Nucleus accumbens (tissue), 56 donors: ENCODE data around the gene DNASE1L3.
A peak's percentile ranks its signal among the peaks of the same experiment; 100 is the strongest.
"Not testable (repeated sequence)": the region's sequence is repeated elsewhere in the genome, so short reads cannot be mapped to it uniquely, and the experiment has no call there.

Experiments used
- DNase-seq, 56 donors: peaks; one replicate each; lab custom pipeline; 2025; lab: John Stamatoyannopoulos, UW

DNASE1L3 gene

GRCh38 chr3:58202917-58203360 is 7.8 kb downstream of the DNASE1L3 start:
- DNase-seq: no peak

DNA sequence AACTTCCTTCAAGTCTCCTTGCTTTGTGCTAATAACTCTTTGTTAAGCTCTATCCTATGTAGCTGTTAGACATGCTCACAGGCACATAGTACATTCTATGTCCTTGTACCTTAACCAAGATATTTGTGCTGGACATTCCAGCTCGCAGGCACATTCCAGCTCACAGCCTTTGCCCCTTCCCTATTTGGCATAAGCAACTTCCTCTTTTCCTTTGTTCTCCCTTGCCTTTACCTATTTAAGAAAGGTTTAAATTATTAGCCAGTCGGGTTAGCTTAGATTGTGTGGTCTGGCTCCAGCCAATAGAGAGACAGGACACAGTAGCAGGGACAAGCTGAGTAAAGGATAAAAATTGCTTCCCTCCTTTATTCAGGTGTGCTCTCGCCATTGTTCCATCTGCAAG is 9.3 kb downstream of the DNASE1L3 start:
- not testable (repeated sequence) for DNase-seq

DNA sequence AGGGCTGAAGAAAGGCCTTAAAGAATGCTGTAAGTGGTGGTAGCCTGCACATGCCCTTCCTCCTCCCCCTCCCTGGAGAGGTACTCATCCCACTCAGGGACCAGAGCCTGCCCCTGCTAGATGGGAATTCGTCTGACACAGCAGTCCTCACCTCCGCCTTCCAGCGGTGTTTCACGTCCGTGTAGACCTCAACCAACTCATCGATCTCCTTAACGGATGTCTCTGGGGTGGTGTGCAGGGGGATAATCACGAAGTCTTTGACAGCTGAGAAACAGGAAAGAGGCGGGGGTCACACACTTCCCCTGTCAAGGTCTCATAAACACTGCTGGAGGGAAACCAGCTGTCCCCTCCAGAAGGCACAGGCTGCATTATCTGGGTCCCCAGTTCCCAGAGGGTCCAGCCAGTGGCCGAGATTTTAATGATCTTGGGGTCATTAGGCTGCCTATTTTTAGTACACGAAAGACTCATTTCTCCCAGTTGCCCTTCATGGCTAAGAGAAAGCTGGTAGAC is 9.9 kb downstream of the DNASE1L3 start:
- DNase-seq: no peak

- no peak for DNase-seq
These were observed 10.6 kb downstream of the DNASE1L3 start for GRCh38 chr3:58200121-58200709.

- no peak for DNase-seq
These were observed 12.0 kb downstream of the DNASE1L3 start for GRCh38 chr3:58198804-58199203.

DNA sequence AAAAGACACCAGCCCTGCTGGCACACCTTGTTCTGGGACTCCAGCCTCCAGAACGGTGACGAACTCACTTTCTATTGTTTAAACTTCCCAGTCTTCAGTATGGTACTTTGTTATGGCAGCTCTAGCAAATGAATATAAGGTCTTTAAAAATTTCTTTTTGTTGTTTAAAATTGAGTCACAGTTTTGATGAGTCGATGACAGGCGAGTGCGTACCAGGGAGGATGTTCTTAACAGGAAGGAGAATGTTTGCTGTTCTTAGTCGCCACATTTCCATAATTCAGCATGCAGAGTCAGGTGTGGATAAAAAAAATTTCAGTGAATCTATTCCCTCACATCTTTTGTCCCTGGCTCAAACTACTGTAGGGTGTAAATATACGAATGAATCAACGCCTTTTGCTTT is 12.4 kb downstream of the DNASE1L3 start:
- DNase-seq: peak in 11 of 56 donors; percentile 10 to 59 (median 30)

DNA sequence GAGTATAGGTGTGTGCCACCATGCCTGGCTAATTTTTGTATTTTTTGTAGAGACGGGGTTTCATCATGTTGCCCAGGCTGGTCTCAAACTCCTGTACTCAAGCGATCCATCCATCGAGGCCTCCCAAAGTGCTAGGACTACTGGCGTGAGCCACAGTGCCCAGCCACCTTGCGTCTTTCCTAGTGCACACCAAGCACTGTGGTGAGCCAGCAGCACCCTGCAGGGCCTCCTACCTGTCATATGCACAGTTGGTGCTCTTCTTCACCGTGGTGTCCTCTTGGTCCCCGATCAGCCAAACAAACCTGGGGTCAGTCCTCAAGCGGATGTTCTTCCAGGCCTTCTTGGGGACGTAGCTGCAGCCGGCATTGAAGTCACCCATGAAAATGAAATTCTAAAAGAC is 13.2 kb downstream of the DNASE1L3 start:
- no peak for DNase-seq

DNA sequence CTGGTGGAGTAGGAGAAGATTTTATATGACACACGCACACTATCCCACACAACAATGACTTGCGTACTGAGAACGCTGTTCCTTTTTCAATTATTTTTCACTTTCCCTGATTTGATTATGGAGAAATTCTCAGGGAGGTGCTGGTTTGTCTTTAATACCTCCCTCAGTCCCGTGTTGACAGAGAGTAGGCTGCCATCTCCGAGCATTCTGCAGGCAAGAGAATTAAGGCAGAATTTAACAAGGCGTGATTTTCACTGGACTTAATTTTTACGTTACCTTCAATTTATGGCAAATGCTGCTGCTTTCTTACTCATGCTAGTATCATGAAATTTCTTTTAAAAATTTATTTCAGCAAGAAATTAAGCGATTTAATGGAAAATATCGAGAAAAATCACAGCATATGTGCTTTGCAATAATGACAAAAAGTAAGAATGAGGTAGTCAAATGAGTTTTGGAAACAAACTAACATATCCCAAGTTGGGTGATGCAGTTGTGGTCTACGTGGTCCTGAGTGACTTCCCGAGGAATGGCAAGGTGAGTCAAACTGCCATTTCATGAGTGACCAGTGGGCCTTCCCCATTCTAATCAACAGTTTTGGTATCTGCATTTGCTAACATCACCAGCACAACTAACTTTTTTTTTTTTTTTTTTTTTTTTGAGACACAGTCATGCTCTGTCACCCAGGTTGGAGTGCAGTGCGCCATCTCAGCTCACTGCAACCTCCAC is 16.9 kb downstream of the DNASE1L3 start:
- DNase-seq: no peak

GRCh38 chr3:58192069-58192468 is 18.7 kb downstream of the DNASE1L3 start:
- no peak for DNase-seq

DNA sequence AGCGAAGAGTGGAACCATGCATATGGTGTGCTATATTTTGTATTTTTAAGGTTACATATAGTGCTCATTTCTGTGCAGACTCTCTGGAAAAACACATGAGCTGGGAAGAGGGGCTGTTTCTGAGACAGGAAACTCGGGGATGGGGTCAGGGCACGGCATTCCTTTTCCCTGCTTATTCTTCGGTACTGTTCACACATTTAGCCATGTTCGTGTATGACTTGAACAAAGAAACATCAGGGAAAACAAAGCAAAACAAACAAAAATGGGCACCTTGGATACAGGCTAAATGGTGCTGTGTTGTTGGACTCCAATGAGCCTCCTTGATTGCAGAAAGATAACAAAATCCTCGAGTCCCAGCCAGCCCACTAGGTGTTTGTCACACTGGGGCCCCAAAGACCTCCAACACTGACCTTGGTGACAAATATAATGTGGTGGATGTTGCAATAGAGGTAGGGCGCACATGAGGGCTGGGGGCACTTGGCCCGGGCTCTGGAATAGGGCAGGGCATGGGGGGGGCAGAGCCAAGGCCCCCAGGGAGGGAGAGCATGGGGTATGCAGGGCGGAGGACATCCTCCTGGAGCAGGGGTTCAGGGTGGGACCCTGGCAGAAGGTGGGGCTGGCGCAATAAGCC is 19.3 kb downstream of the DNASE1L3 start:
- no peak for DNase-seq

DNA sequence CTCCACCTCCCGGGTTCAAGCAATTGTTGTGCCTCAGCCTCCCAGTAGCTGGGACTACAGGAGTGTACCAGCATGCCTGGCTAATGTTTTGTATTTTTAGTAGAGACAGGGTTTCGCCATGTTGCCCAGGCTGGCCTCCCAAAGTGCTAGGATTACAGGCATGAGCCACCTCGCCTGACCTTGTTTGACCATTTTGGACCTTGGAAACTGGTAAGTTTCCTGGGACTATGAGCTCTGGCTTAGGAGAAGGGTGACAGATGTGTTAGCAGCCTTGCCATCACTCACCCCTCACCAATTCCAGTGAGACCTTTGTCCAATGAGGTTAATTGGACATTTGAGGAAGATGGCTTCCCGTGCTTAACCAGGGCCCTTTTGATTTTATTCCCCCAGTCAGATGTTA is 19.9 kb downstream of the DNASE1L3 start:
- DNase-seq: no peak

GRCh38 chr3:58190291-58190690 is 20.5 kb downstream of the DNASE1L3 start:
- DNase-seq: no peak

GRCh38 chr3:58189691-58190090 is 21.1 kb downstream of the DNASE1L3 start:
- DNase-seq: no peak

DNA sequence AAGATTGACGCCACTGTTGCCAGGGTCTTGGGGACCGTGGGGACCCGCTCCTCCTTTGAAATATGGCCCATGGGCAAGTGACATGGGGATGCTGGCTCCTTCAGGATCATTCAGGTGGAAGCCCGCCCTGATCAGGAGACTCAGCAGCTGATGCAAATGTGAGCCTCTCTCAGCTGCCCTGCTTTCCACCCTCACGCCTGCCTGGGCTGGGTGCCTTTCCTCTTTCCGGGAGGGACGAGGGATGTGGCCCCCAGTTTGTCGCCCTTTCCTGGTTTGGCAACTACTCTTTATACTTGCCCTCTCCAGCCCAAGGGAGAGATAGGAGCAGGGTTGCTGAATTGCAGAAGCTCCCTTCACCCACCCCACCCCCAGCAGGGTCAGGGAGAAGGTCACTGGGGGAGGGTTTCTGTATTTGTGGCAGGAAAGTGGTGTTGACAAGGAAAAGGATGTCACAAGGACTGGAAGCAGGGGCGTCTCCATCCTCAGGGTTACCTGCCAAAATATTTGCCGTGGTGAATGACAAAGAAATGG is 21.8 kb downstream of the DNASE1L3 start:
- DNase-seq: no peak

GRCh38 chr3:58188173-58188564 is 22.6 kb downstream of the DNASE1L3 start:
- no peak for DNase-seq

GRCh38 chr3:58184982-58185360 is 25.8 kb downstream of the DNASE1L3 start:
- DNase-seq: no peak

GRCh38 chr3:58184309-58184981 is 26.3 kb downstream of the DNASE1L3 start:
- no peak for DNase-seq

GRCh38 chr3:58183891-58184290 is 26.9 kb downstream of the DNASE1L3 start:
- DNase-seq: no peak

DNA sequence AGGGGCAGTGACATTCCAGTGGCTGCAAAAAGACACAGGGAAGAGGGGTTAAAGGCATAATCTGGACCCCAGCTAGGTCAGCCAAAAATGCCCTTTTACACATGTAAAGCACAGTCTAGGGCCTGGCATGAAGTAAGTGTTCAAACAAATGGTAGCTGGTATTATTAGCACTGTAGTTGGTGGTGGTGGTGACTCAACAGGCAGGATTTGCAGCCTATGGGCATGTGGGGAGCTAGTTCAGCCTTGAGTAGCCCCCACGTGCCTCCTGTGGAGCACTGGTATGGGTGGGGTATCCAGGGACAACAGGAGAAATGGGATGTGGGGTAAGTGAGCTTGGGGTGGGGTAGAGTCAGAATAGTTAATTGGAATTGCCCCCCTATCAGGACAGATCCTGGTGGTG is 27.6 kb downstream of the DNASE1L3 start:
- no peak for DNase-seq

GRCh38 chr3:58180940-58181587 is 29.7 kb downstream of the DNASE1L3 start:
- DNase-seq: no peak
